PC-9 (cell line): ENCODE data around the gene TSR3. TPM values are rescaled to one million over a fixed set of nuclear protein-coding genes. Genes with fewer than 3 reads are reported as not detected.

ENCODE experiments used
- BruUV-seq: library from RNA; stranded (reverse); fragments of 400-500 nt; replicated peaks from 2 replicates; lab custom pipeline; 2021; lab: Mats Ljungman, UMichigan
- CTCF ChIA-PET: fragments of 300-600 bp; sonication (Branson Sonifier 250); formaldehyde crosslinking; loops from one replicate; lab custom pipeline; 2022; ENCODE audit warnings: antibody characterized with exemption; lab: Charles Lee
- POLR2A ChIA-PET: fragments of 300-600 bp; sonication (Branson Sonifier 250); formaldehyde crosslinking; loops from one replicate; lab custom pipeline; 2022; ENCODE audit warnings: antibody characterized with exemption; ENCODE audit not compliant: unreplicated experiment; lab: Charles Lee
- DNase-seq, 2 experiments: peaks; one replicate each; pipeline versions ENCODE4 v3.0.0 to v3.0.0-alpha.2; 2015 to 2022; ENCODE audit warnings: mixed read lengths in 1 of 2
- H2AFZ ChIP-seq: fragments of 200-600 bp; sonication (generic); 2 replicates; pipeline ENCODE4 v1.8.1; 2017; ENCODE audit warnings: antibody characterized with exemption
- H3F3A ChIP-seq: fragments of 200-600 bp; sonication (generic); 2 replicates; pipeline ENCODE4 v1.8.1; 2017; ENCODE audit warnings: antibody characterized with exemption, mild to moderate bottlenecking, low read depth; ENCODE audit not compliant: insufficient read depth
- H3K27ac ChIP-seq: fragments of 200-600 bp; sonication (generic); 2 replicates; pipeline ENCODE4 v1.6.1; 2016; ENCODE audit warnings: mixed run types
- H3K27me3 ChIP-seq: fragments of 200-600 bp; sonication (generic); 2 replicates; pipeline ENCODE4 v1.6.1; 2016; ENCODE audit warnings: low read depth, mixed run types; ENCODE audit not compliant: insufficient read depth
- H3K36me3 ChIP-seq: fragments of 200-600 bp; sonication (generic); 2 replicates; pipeline ENCODE4 v1.6.1; 2016; ENCODE audit warnings: low read depth, mixed run types
- H3K4me1 ChIP-seq: fragments of 200-600 bp; sonication (generic); replicated peaks from 2 replicates; pipeline ENCODE4 v1.6.1; 2016; ENCODE audit warnings: mixed run types; ENCODE audit not compliant: insufficient read depth
- H3K4me2 ChIP-seq: fragments of 200-600 bp; sonication (generic); 2 replicates; pipeline ENCODE4 v1.6.1; 2017; ENCODE audit warnings: mixed run types
- H3K4me3 ChIP-seq: fragments of 200-600 bp; sonication (generic); 2 replicates; pipeline ENCODE4 v1.6.1; 2016; ENCODE audit warnings: mixed run types
- H3K79me2 ChIP-seq: fragments of 200-600 bp; sonication (generic); 2 replicates; pipeline ENCODE4 v1.6.1; 2017; ENCODE audit warnings: low read depth, mixed run types
- H3K9me2 ChIP-seq: fragments of 200-600 bp; sonication (generic); 2 replicates; pipeline ENCODE4 v1.8.1; 2017; ENCODE audit warnings: mild to moderate bottlenecking; ENCODE audit not compliant: insufficient read depth
- H3K9me3 ChIP-seq: fragments of 200-600 bp; sonication (generic); 2 replicates; pipeline ENCODE4 v1.8.1; 2016; ENCODE audit warnings: low read depth; ENCODE audit not compliant: insufficient read depth
- H4K20me1 ChIP-seq: fragments of 200-600 bp; sonication (generic); 2 replicates; pipeline ENCODE4 v1.8.1; 2017; ENCODE audit not compliant: insufficient read depth
- EZH2 ChIP-seq: fragments of 200-600 bp; sonication (generic); IDR thresholded peaks from 2 replicates; pipeline ENCODE4 v1.8.0; 2017; ENCODE audit warnings: antibody characterized with exemption, low read depth
- intact Hi-C: fragments of 100-400 bp; cut with micrococcal nuclease; formaldehyde crosslinking; loops from one replicate; pipeline ENCODE4 v1.10.0; 2022; ENCODE audit not compliant: unreplicated experiment
- total RNA-seq: library from RNA; stranded (reverse); gene quantifications from 2 replicates; pipeline ENCODE4 v1.2.3, GENCODE V29; 2021
- TF ChIP-seq, protein P1 (sequence below): fragments of 200-600 bp; sonication (generic); conservative IDR thresholded peaks from 2 replicates; pipeline ENCODE4 v1.6.1; 2017; ENCODE audit warnings: mixed run types, antibody characterized with exemption, mild to moderate bottlenecking, moderate library complexity

Gene TSR3
- total RNA-seq, 1 experiment from 2014 or later, result 69.5 TPM

DNA sequence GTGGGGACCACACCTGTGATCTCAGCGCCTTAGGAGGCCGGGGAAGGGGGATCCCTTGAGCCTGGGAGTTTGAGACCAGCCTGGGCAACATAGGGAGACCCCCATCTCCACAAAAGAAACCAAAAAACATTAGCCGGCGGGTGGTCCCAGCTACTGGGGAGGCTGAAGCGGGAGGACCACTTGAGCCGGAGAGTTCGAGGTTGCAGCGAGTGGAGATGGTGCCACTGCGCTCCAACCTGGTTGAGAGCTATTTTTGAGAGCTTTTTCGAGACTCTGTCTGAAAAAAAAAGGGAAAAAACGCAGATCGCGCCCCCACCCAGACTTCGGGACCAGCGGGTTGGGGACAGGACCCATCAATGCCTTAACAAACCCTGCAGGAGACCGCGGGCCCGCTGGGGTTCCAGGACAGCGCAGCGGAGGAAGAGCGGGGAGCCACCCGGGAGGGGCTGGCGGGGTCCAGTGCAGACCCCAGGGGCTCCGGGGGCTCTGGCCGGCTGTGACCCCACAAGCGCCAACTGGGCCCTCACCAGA is 19.0 kb downstream of the TSR3 start:
- H2AFZ ChIP-seq, result no peak overlapping the region
- no peaks in the 10 kb centered on the region for H3K9me2 ChIP-seq
- no peak for DNase-seq
- no peaks in the 10 kb centered on the region for H4K20me1 ChIP-seq
- H3F3A ChIP-seq, result peaks cover 6% of the 10 kb centered on the region; the same call in 1 of the 2 replicates
- H3K79me2 ChIP-seq, result no peaks in the 10 kb centered on the region
- H3K4me3 ChIP-seq, result no peak overlapping the region
- no peaks in the 10 kb centered on the region for H3K36me3 ChIP-seq
- H3K27ac ChIP-seq, result no peak overlapping the region
- ChIA-PET POLR2A (interaction anchor here (0.5 to 1.2 kb wide), 4 partner anchors 10 to 88 kb away, joined by 3 to 20 read pairs (median 10); partner anchors contain the start of gene UQCC4), CTCF (no interaction called here)
- no TSS peak for BruUV-seq
- intact Hi-C loops, result loop anchor here (5.0 kb wide), 1 partner anchor 280 kb away; the partner anchor contains the start of genes CRAMP1 and IFT140
- no peak for TF ChIP-seq EZH2
- TF ChIP-seq, protein P1, sequence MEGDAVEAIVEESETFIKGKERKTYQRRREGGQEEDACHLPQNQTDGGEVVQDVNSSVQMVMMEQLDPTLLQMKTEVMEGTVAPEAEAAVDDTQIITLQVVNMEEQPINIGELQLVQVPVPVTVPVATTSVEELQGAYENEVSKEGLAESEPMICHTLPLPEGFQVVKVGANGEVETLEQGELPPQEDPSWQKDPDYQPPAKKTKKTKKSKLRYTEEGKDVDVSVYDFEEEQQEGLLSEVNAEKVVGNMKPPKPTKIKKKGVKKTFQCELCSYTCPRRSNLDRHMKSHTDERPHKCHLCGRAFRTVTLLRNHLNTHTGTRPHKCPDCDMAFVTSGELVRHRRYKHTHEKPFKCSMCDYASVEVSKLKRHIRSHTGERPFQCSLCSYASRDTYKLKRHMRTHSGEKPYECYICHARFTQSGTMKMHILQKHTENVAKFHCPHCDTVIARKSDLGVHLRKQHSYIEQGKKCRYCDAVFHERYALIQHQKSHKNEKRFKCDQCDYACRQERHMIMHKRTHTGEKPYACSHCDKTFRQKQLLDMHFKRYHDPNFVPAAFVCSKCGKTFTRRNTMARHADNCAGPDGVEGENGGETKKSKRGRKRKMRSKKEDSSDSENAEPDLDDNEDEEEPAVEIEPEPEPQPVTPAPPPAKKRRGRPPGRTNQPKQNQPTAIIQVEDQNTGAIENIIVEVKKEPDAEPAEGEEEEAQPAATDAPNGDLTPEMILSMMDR, result no peak
- H3K9me3 ChIP-seq, result no peaks in the 10 kb centered on the region
- peak overlapping the region; percentile 82 for H3K4me2 ChIP-seq
- peaks cover 15% of the 10 kb centered on the region for H3K4me1 ChIP-seq
- no peaks in the 10 kb centered on the region for H3K27me3 ChIP-seq

DNA sequence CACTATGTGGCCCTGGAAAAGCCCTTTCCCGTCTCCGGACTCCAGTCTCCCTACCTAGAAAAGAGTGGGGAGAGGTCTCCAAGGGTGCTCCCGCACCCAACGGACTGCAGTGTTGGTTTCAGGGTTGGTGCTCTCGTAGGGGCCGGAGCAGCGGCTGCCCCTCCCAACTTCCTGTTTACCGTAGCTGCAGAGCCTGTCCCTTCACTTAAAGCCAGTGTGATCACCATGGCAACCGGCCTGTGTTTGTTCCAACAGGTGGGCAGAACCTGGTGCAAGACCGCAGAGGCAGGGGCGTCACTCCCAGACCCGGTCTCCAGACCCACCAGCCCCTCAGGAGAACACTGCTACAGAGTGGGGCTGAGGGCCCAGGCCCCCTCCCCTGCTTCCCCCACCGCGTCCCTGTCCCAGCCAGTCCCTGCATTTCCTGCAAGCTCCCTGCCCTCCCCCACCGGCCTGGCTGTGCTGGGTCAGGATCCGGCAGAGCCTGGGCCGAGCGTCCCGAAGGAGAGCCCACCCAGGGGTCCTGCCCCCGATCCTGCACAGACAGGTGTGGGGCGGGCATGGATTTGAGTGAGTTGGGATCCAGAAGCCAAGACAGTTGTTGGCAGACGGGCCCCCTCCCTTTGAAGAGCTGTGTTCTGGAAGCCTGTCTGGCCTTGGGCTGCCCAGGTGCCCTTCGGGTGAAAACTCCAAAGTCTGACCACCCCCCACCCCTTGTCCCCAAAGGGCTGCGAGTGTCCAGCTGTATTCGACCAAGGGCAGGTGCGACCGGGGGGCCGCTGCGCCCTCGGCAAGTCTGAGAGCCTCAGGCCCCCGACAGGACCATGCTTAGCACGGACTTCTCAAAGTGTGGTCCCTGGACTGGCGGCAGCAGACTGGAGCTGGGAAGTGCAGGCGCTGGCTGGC is 19.7 kb downstream of the TSR3 start:
- intact Hi-C loops, result loop anchor here (5.0 kb wide), 1 partner anchor 280 kb away; the partner anchor contains the start of genes CRAMP1 and IFT140
- H4K20me1 ChIP-seq, result no peaks in the 10 kb centered on the region
- H3K36me3 ChIP-seq, result no peaks in the 10 kb centered on the region
- no TSS peak for BruUV-seq
- H3K27ac ChIP-seq, result no peak overlapping the region
- peak overlapping the region; percentile 71; the same call in 1 of the 2 replicates for H2AFZ ChIP-seq
- CTCF ChIA-PET, result no interaction called here
- no peaks in the 10 kb centered on the region for H3K79me2 ChIP-seq
- H3K9me3 ChIP-seq, result no peaks in the 10 kb centered on the region
- TF ChIP-seq, protein P1, result no peak
- no peak for TF ChIP-seq EZH2
- POLR2A ChIA-PET, result interaction anchor here (0.5 to 1.2 kb wide), 6 partner anchors 11 to 89 kb away, joined by 3 to 20 read pairs (median 6); partner anchors contain the start of gene UQCC4
- H3K27me3 ChIP-seq, result no peaks in the 10 kb centered on the region
- H3F3A ChIP-seq, result peaks cover 6% of the 10 kb centered on the region; the same call in 1 of the 2 replicates
- H3K9me2 ChIP-seq, result no peaks in the 10 kb centered on the region
- peaks cover 15% of the 10 kb centered on the region for H3K4me1 ChIP-seq
- H3K4me3 ChIP-seq, result peak overlapping the region; percentile 49; the same call in 1 of the 2 replicates
- H3K4me2 ChIP-seq, result peak overlapping the region; percentile 82
- DNase-seq, result peak; percentile 82 to 92
